Stomach smooth muscle (tissue), 2 donors: Measurements from ENCODE around the gene PSMA5.
"Not testable (repeated sequence)": the region's sequence is repeated elsewhere in the genome, so short reads cannot be mapped to it uniquely, and the experiment has no call there.

Source experiments
- H3K27ac ChIP-seq: one replicate; pipeline ENCODE4 v1.7.0; 2013; ENCODE audit warnings: mild to moderate bottlenecking, low read length, inconsistent platforms
- H3K27me3 ChIP-seq, 2 donors: one replicate each; pipeline ENCODE4 v1.7.0; 2013; ENCODE audit warnings: low read length in 2 of 2; ENCODE audit not compliant: insufficient read depth in 2 of 2, control insufficient read depth in 1 of 2
- H3K36me3 ChIP-seq, 2 donors: one replicate each; pipeline ENCODE4 v1.7.0; 2013; ENCODE audit warnings: low read length in 2 of 2; ENCODE audit not compliant: control insufficient read depth in 2 of 2, insufficient read depth in 2 of 2
- H3K4me1 ChIP-seq: one replicate; pipeline ENCODE4 v1.7.0; 2013; ENCODE audit warnings: low read length; ENCODE audit not compliant: control insufficient read depth, insufficient read depth
- H3K4me3 ChIP-seq, 2 donors: one replicate each; pipeline ENCODE4 v1.7.0; 2013; ENCODE audit warnings: low read length in 2 of 2
- H3K9ac ChIP-seq, 2 donors: one replicate each; pipeline ENCODE4 v1.7.0; 2013; ENCODE audit warnings: low read length in 2 of 2, mild to moderate bottlenecking in 1 of 2
- H3K9me3 ChIP-seq, 2 donors: one replicate each; pipeline ENCODE4 v1.7.0; 2013; ENCODE audit warnings: low read length in 2 of 2; ENCODE audit not compliant: control insufficient read depth in 2 of 2
- donor health status: healthy.
- donor health status: Pancreatic carcinoma.

PSMA5 gene

DNA sequence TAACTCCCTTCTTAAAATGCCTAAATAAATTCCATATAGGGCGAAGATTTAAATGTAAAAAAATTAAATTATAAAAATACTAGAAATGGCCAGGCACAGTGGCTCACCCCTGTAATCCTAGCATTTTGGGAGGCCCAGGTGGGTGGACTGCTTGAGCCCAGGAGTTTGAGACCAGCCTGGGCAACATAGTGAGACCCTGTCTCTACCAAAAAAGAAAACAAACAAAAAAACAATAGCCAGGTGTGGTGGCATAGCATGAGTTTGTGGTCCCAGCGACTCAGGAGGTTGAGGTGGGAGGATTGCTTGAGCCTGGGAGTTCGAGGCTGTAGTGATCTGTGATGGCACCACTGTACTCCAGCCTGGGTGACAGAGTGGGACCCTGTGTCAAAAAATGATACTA is 46.3 kb downstream of the PSMA5 start:
- no peak overlapping the region for H3K9ac ChIP-seq
- no peak overlapping the region for H3K27ac ChIP-seq
- H3K36me3 ChIP-seq, result no peaks in the 10 kb centered on the region
- peaks cover 9% of the 10 kb centered on the region for H3K4me1 ChIP-seq
- no peaks in the 10 kb centered on the region for H3K9me3 ChIP-seq
- H3K27me3 ChIP-seq, result no peaks in the 10 kb centered on the region
- H3K4me3 ChIP-seq, result no peak overlapping the region

GRCh38 chr1:109379422-109379821 is 46.8 kb downstream of the PSMA5 start:
- no peak overlapping the region for H3K4me3 ChIP-seq
- H3K9ac ChIP-seq, result no peak overlapping the region
- H3K27ac ChIP-seq, result no peak overlapping the region
- no peaks in the 10 kb centered on the region for H3K27me3 ChIP-seq
- H3K36me3 ChIP-seq, result no peaks in the 10 kb centered on the region
- H3K9me3 ChIP-seq, result no peaks in the 10 kb centered on the region
- peaks cover 9% of the 10 kb centered on the region for H3K4me1 ChIP-seq

- Histone ChIP-seq H3K4me1 (peaks cover 6% of the 10 kb centered on the region), H3K4me3 (no peak overlapping the region), H3K9ac (no peak overlapping the region), H3K27ac (no peak overlapping the region), H3K36me3 (no peaks in the 10 kb centered on the region), H3K9me3 (no peaks in the 10 kb centered on the region), H3K27me3 (no peaks in the 10 kb centered on the region)
Observed at GRCh38 chr1:109377698-109378097, 48.5 kb downstream of the PSMA5 start.

DNA sequence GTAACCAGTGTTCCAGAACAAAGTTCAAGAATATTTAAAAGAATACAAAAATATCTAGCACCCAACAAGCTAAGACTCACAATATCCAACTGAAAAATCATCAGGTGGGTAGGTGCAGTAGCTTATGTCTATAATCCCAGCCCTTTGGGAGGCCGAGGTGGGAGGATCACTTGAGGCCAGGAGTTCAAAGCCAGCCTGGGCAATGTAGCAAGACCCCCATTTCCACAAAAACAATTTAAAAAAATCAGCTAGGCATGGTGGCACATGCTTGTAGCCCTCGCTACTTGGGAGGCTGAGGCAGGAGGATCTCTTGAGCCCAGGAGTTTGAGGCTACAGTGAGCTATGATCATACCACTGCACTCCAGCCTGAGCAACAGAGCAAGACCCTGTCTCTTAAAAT is 52.6 kb downstream of the PSMA5 start:
- H3K27me3 ChIP-seq, H3K36me3 ChIP-seq, H3K27ac ChIP-seq, H3K9ac ChIP-seq, H3K4me3 ChIP-seq, H3K9me3 ChIP-seq: not testable (repeated sequence)
- peaks cover 29% of the 10 kb centered on the region for H3K4me1 ChIP-seq

DNA sequence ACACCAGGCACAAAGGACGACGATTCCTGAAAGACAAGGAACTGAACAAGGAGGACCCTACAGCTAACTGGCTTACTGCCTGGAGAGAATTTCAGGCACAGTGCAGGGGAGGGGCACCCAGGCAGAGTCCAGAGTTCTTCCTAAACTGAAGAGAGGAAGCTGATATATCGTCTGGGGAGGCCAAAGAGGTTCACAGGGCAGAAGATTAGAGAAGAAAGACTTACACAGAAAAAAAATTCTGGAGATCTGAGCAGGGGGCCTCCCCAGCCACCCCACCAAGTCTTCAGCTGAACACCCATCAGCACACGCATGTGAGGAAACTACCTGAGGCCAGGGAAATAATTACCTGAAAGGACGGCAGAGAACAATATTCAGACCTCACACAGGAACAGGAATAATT is 53.1 kb downstream of the PSMA5 start:
- H3K27me3 ChIP-seq, result no peaks in the 10 kb centered on the region
- H3K36me3 ChIP-seq, result no peaks in the 10 kb centered on the region
- no peak overlapping the region for H3K27ac ChIP-seq
- peaks cover 32% of the 10 kb centered on the region for H3K4me1 ChIP-seq
- H3K9ac ChIP-seq, result peak overlapping the region in 1 of 2 donors; percentile 13
- no peak overlapping the region for H3K4me3 ChIP-seq
- no peaks in the 10 kb centered on the region for H3K9me3 ChIP-seq

GRCh38 chr1:109372281-109372680 is 54.0 kb downstream of the PSMA5 start:
- Histone ChIP-seq H3K4me1 (peaks cover 32% of the 10 kb centered on the region), H3K36me3 (peaks cover 0 to under 1% of the 10 kb centered on the region in 2 donors), H3K4me3 (no peak overlapping the region), H3K9me3 (no peaks in the 10 kb centered on the region), H3K9ac (no peak overlapping the region), H3K27ac (peak overlapping the region; percentile 84), H3K27me3 (no peaks in the 10 kb centered on the region)

DNA sequence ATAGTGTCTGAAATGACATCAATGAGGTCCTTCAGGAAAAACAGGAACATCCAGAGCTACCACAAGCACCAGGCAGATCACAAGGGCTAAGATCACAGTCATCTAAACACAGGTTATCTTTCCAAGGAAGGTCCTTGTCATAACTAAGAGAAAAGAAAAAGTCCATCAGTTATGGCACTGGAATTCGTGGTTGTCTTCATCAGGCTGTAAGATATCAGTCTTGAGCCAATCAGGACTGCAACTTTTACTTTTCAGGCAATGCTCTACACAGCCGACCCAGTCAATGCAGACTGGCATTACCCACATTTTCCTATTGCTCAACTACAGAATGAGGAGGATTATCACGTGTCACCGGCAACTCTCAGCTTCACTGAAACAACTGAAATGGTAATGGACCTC is 54.9 kb downstream of the PSMA5 start:
- H3K27ac ChIP-seq, result peak overlapping the region; percentile 84
- peaks cover 32% of the 10 kb centered on the region for H3K4me1 ChIP-seq
- H3K4me3 ChIP-seq, result peak overlapping the region; percentile 36 to 60
- H3K9me3 ChIP-seq, result no peaks in the 10 kb centered on the region
- H3K9ac ChIP-seq, result peak overlapping the region; percentile 37 to 59
- no peaks in the 10 kb centered on the region for H3K27me3 ChIP-seq
- peaks cover 8 to 9% of the 10 kb centered on the region in 2 donors for H3K36me3 ChIP-seq

DNA sequence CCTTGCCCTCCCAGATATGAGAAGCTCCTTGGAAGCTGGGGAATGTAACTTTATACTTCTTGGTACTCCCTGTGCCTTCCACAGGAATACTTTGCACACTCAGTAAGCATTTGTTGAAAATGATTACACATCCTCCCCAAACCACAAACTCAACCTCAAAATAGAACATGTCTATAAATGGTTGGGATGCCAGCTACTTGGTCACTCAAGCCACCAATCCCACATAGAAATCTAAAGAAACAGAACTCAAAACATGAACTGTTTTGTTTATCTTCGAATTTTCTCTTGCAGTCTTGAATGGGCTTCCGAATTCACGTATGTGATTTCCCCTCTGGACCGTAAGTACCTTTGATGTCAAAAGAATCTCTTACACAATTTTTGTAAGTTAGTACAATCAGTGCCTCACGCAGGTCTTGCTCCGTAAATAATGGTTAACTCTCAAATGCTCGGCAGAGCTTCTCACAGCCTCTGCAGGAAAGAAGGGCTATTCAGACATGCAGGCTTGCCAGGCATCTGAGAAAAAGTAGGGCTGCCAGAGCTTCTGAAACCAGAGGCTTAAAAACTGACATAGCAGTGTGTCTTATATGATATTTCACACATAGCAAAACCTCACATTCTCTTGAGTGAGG is 55.4 kb downstream of the PSMA5 start:
- peak overlapping the region; percentile 37 to 59 for H3K9ac ChIP-seq
- no peaks in the 10 kb centered on the region for H3K27me3 ChIP-seq
- peak overlapping the region; percentile 36 to 60 for H3K4me3 ChIP-seq
- H3K4me1 ChIP-seq, result peaks cover 32% of the 10 kb centered on the region
- peaks cover 10 to 13% of the 10 kb centered on the region in 2 donors for H3K36me3 ChIP-seq
- H3K27ac ChIP-seq, result peak overlapping the region; percentile 84
- H3K9me3 ChIP-seq, result no peaks in the 10 kb centered on the region

- Histone ChIP-seq H3K27ac (peak overlapping the region; percentile 74), H3K9me3 (no peaks in the 10 kb centered on the region), H3K9ac (no peak overlapping the region), H3K4me1 (peaks cover 36% of the 10 kb centered on the region), H3K27me3 (no peaks in the 10 kb centered on the region), H3K4me3 (no peak overlapping the region), H3K36me3 (peaks cover 13 to 15% of the 10 kb centered on the region in 2 donors)
Observed at GRCh38 chr1:109369167-109369746, 57.0 kb downstream of the PSMA5 start.

- H3K9me3 ChIP-seq, result no peaks in the 10 kb centered on the region
- H3K27me3 ChIP-seq, result no peaks in the 10 kb centered on the region
- peaks cover 13 to 15% of the 10 kb centered on the region in 2 donors for H3K36me3 ChIP-seq
- H3K4me1 ChIP-seq, result peaks cover 36% of the 10 kb centered on the region
- H3K4me3 ChIP-seq, result no peak overlapping the region
- H3K27ac ChIP-seq, result peak overlapping the region; percentile 74
- H3K9ac ChIP-seq, result no peak overlapping the region
Observed at GRCh38 chr1:109368464-109368863, 57.8 kb downstream of the PSMA5 start.

DNA sequence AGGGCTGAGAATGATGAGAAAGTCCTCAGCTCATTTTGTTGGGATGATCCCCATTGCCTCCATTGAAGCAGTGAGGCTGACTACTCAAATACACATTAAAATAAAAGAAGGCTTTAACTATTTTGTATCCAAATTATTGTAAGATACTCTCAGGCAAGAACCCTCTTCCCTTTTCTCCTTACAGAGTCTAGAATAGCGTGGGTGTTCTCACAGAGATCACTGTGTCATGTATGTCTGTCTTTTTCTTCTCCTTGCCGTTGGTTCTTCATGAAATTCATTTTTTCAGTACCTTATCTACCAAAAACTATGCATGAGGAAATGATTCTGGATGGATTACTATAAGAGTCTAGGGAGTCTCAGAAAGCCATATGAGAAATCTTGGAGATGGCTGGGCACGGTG is 58.6 kb downstream of the PSMA5 start:
- Histone ChIP-seq H3K9ac (no peak overlapping the region), H3K27ac (no peak overlapping the region), H3K4me1 (peaks cover 32% of the 10 kb centered on the region), H3K9me3 (no peaks in the 10 kb centered on the region), H3K4me3 (no peak overlapping the region), H3K27me3 (no peaks in the 10 kb centered on the region), H3K36me3 (peaks cover 13 to 15% of the 10 kb centered on the region in 2 donors)
